HEK293 (cell line): ENCODE data around the gene LPIN2.

Experiments
- CTCF ChIA-PET: fragments of 350-600 bp; formaldehyde crosslinking; extraction: SDS; loops from one replicate; lab custom pipeline; 2021; ENCODE audit warnings: antibody characterized with exemption; lab: Yijun Ruan, JAX
- POLR2A ChIA-PET: fragments of 300-600 bp; formaldehyde crosslinking; extraction: SDS; loops from one replicate; lab custom pipeline; 2020; ENCODE audit warnings: antibody characterized with exemption, inconsistent platforms; lab: Yijun Ruan, JAX
- H3K27ac ChIP-seq: fragments of 200-500 bp; sonication (Bioruptor generic); 2 replicates; pipeline ENCODE4 v1.5.1; 2014; ENCODE audit warnings: low read depth, low read length, control low read depth, inconsistent platforms; ENCODE audit errors: extremely low read depth
- H3K36me3 ChIP-seq, 2 experiments: fragments of 200-500 bp in 1 of 2; sonication (Bioruptor generic) in 1 of 2; 1 replicate in 1 of 2; 2 replicates in 1 of 2; pipeline ENCODE4 v1.5.1; 2014 to 2017; ENCODE audit warnings: inconsistent platforms in 2 of 2, low read length in 2 of 2; ENCODE audit not compliant: control insufficient read depth in 2 of 2, insufficient read depth in 1 of 2
- H3K4me1 ChIP-seq: fragments of 200-500 bp; sonication (Bioruptor generic); 2 replicates; pipeline ENCODE4 v1.5.1; 2014; ENCODE audit warnings: mild to moderate bottlenecking, low read length, inconsistent platforms; ENCODE audit not compliant: control insufficient read depth, insufficient read depth
- H3K4me3 ChIP-seq: 2 replicates; pipeline ENCODE4 v1.5.1; 2011; ENCODE audit warnings: low read depth, mild to moderate bottlenecking, control low read depth, low read length, moderate library complexity
- H3K9me3 ChIP-seq: fragments of 200-500 bp; sonication (Bioruptor generic); 2 replicates; pipeline ENCODE4 v1.5.1; 2014; ENCODE audit warnings: low read depth, low read length, inconsistent platforms; ENCODE audit not compliant: control insufficient read depth, insufficient read depth
- KLF16 ChIP-seq: fragments of 450-650 bp; formaldehyde crosslinking; IDR thresholded peaks from 2 replicates; pipeline ENCODE4 v1.5.1; 2017; ENCODE audit warnings: missing biosample characterization, missing genetic modification characterization
- KLF17 ChIP-seq: fragments of 450-650 bp; formaldehyde crosslinking; IDR thresholded peaks from 2 replicates; pipeline ENCODE4 v1.5.1; 2016; ENCODE audit warnings: missing biosample characterization, missing genetic modification characterization
- KLF7 ChIP-seq: fragments of 450-650 bp; formaldehyde crosslinking; IDR thresholded peaks from 2 replicates; pipeline ENCODE4 v1.5.1; 2016; ENCODE audit warnings: missing biosample characterization, missing genetic modification characterization, borderline replicate concordance
- ZBTB20 ChIP-seq: fragments of 450-650 bp; formaldehyde crosslinking; IDR thresholded peaks from 2 replicates; pipeline ENCODE4 v1.5.1; 2016; ENCODE audit warnings: missing biosample characterization, missing genetic modification characterization
- ZNF155 ChIP-seq: fragments of 450-650 bp; formaldehyde crosslinking; IDR thresholded peaks from 2 replicates; pipeline ENCODE4 v1.5.1; 2016; ENCODE audit warnings: missing biosample characterization, missing genetic modification characterization
- ZNF16 ChIP-seq: fragments of 450-650 bp; formaldehyde crosslinking; IDR thresholded peaks from 2 replicates; pipeline ENCODE4 v1.5.1; 2016; ENCODE audit warnings: low read depth, missing biosample characterization, missing genetic modification characterization
- ZNF302 ChIP-seq: fragments of 450-650 bp; formaldehyde crosslinking; IDR thresholded peaks from 2 replicates; pipeline ENCODE4 v1.5.1; 2016; ENCODE audit warnings: missing biosample characterization, missing genetic modification characterization, low read depth
- ZNF350 ChIP-seq: fragments of 450-650 bp; formaldehyde crosslinking; IDR thresholded peaks from 2 replicates; pipeline ENCODE4 v1.5.0; 2017; ENCODE audit warnings: missing biosample characterization, mild to moderate bottlenecking, missing genetic modification characterization
- ZNF354C ChIP-seq: fragments of 450-650 bp; formaldehyde crosslinking; IDR thresholded peaks from 2 replicates; pipeline ENCODE4 v1.5.1; 2016; ENCODE audit warnings: missing biosample characterization, missing genetic modification characterization, low read depth, borderline replicate concordance
- ZNF670 ChIP-seq: fragments of 450-650 bp; formaldehyde crosslinking; IDR thresholded peaks from 2 replicates; pipeline ENCODE4 v1.5.1; 2016; ENCODE audit warnings: missing biosample characterization, missing genetic modification characterization, low read depth
- ZNF791 ChIP-seq: fragments of 450-650 bp; formaldehyde crosslinking; IDR thresholded peaks from 2 replicates; pipeline ENCODE4 v1.5.1; 2016; ENCODE audit warnings: missing biosample characterization, missing genetic modification characterization
- ZNF837 ChIP-seq: fragments of 450-650 bp; formaldehyde crosslinking; IDR thresholded peaks from 2 replicates; pipeline ENCODE4 v1.5.1; 2016; ENCODE audit warnings: missing biosample characterization, missing genetic modification characterization
- TF ChIP-seq, protein P1 (sequence below): fragments of 450-650 bp; formaldehyde crosslinking; IDR thresholded peaks from 2 replicates; pipeline ENCODE4 v1.5.1; 2016; ENCODE audit warnings: missing biosample characterization, missing genetic modification characterization, borderline replicate concordance

The LPIN2 gene

DNA sequence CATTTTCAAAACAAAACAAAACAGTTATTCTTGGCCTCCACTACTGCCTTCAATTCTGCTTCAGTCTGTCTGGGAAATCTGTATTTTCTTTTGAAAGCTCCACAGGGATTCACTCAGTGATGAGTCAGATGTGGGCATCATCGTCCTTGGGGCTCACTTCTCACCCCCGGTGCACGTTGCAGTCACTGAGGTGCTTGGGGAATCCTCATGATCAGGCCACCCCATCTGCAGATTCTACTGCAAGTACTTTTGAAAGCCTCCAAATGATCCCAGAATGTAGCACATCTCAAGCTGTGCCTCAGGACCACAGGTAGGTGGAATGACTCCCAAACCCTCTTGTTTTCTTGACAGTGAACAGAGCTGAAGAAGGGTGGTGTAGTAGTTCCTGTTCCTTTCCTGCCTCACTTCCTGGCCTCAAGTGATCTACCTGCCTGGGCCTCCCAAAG, 34.3 kb downstream of the LPIN2 start:
- CTCF ChIA-PET, result interaction anchor here (1.3 kb wide), 1 partner anchor 84 kb away, joined by 3 read pairs; no protein-coding TSS in a partner anchor
- Histone ChIP-seq H3K27ac (no peak overlapping the region), H3K4me3 (no peak overlapping the region), H3K9me3 (no peaks in the 10 kb centered on the region), H3K36me3 (no peaks in the 10 kb centered on the region), H3K4me1 (peaks cover 32% of the 10 kb centered on the region)
- TF ChIP-seq ZBTB20 (tag by site-specific recombination) (0 out of 2 replicates have a peak, but pooled peaks have one; percentile 26), KLF16 (tag by site-specific recombination) (no peak)
- POLR2A ChIA-PET, result no interaction called here

DNA sequence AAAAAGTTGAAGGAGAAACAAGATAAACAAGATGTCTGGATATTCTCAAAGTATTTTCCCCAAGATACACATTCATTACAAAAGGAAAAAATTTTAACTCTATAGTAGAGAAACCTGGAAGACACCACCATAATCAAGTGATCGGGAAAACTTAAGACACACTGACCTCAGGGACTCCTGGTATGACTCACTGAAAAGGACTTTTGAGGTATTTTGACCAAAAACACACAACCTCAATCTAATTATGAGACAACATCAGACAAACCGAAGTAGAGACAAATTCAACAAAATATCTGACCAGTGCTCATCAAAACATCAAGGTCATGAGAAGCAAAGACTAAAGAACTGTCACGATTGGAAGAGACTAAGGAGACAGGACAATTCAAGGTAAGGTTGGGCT, 34.7 kb downstream of the LPIN2 start:
- TF ChIP-seq ZNF837 (tag by site-specific recombination), result no peak
- TF ChIP-seq ZNF16 (tag by site-specific recombination), result no peak
- TF ChIP-seq, protein P1, sequence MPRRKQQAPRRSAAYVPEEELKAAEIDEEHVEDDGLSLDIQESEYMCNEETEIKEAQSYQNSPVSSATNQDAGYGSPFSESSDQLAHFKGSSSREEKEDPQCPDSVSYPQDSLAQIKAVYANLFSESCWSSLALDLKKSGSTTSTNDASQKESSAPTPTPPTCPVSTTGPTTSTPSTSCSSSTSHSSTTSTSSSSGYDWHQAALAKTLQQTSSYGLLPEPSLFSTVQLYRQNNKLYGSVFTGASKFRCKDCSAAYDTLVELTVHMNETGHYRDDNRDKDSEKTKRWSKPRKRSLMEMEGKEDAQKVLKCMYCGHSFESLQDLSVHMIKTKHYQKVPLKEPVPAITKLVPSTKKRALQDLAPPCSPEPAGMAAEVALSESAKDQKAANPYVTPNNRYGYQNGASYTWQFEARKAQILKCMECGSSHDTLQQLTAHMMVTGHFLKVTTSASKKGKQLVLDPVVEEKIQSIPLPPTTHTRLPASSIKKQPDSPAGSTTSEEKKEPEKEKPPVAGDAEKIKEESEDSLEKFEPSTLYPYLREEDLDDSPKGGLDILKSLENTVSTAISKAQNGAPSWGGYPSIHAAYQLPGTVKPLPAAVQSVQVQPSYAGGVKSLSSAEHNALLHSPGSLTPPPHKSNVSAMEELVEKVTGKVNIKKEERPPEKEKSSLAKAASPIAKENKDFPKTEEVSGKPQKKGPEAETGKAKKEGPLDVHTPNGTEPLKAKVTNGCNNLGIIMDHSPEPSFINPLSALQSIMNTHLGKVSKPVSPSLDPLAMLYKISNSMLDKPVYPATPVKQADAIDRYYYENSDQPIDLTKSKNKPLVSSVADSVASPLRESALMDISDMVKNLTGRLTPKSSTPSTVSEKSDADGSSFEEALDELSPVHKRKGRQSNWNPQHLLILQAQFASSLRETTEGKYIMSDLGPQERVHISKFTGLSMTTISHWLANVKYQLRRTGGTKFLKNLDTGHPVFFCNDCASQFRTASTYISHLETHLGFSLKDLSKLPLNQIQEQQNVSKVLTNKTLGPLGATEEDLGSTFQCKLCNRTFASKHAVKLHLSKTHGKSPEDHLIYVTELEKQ (tag by site-specific recombination), result no peak
- TF ChIP-seq ZNF670 (tag by site-specific recombination), result no peak
- TF ChIP-seq, all 188 proteins: peak for 0
- no peaks in the 10 kb centered on the region for H3K36me3 ChIP-seq
- no peak overlapping the region for H3K4me3 ChIP-seq
- ChIA-PET CTCF (no interaction called here), POLR2A (no interaction called here)
- no peaks in the 10 kb centered on the region for H3K9me3 ChIP-seq
- no peak overlapping the region for H3K27ac ChIP-seq
- peaks cover 32% of the 10 kb centered on the region for H3K4me1 ChIP-seq

DNA sequence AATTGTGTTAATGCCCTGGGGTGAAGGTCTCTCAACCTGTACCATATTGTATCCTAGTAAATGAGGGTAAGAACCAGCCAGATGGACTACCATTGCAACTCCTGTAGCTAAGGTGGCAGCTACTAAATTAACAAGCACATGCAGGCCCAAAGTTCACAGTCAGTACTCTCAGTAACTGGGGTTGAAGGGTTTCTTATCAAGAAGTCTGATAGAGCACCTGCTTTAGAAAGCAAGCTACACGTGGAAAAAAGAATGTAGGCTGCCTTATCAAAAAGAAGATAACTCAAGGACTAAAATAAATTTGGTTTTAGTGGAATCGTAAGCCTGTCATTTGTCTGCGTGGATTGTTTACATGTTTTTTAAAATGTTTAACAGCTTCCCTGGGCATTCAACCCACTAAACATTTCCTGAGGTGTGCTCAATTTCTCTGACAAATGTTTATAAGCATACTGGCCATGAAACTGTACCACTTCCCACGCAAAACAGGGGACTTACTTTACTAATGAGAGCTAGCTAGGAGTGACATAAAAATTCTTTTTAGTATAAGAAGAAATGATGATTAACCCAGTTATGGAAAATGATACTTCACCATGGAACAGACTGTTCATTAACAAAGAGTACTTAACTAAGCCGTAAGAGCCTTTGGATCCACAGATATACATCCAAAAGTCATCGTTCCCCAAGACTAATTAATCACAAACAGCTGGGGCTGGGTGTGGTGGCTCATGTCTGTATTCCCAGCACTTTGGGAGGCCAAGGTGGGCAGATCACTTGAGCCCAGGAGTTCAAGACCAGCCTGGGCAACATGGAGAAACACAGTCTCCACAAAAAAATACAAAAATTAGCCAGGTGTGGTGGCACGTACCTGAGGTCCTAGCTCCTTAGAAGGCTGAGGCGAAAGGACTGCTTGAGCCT, 36.5 kb downstream of the LPIN2 start:
- Histone ChIP-seq H3K9me3 (no peaks in the 10 kb centered on the region), H3K27ac (no peak overlapping the region), H3K4me1 (peaks cover 18% of the 10 kb centered on the region), H3K4me3 (no peak overlapping the region), H3K36me3 (no peaks in the 10 kb centered on the region)
- ChIA-PET CTCF (interaction anchor here (0.7 to 1.2 kb wide), 4 partner anchors 9 to 175 kb away, joined by 3 to 7 read pairs (median 3); no protein-coding TSS in a partner anchor), POLR2A (interaction anchor here (0.7 kb wide), 1 partner anchor 9 kb away, joined by 3 read pairs; no protein-coding TSS in a partner anchor)
- TF ChIP-seq ZNF155 (tag by site-specific recombination) (no peak), KLF17 (no peak), ZNF791 (tag by site-specific recombination) (no peak), KLF7 (tag by site-specific recombination) (no peak), ZNF354C (tag by site-specific recombination) (no peak), ZNF302 (no peak), ZNF350 (tag by site-specific recombination) (no peak)
